Retinal pigment epithelial cell (primary cell): ENCODE data around the gene ZMYND15.
"Not testable (repeated sequence)": the region's sequence is repeated elsewhere in the genome, so short reads cannot be mapped to it uniquely, and the experiment has no call there.

ENCODE experiments used
- DNase-seq: peaks from one replicate; pipeline ENCODE4 v3.0.0-alpha.2; 2010; ENCODE audit warnings: low read depth
- H3K4me3 ChIP-seq: 2 replicates; pipeline ENCODE4 v1.5.1; 2011; ENCODE audit warnings: mild to moderate bottlenecking, low read length, control low read depth, moderate library complexity
- TF ChIP-seq, protein P1 (sequence below): conservative IDR thresholded peaks from 2 replicates; pipeline ENCODE4 v1.5.1; 2011; ENCODE audit warnings: low read depth, low read length, control low read depth, inconsistent platforms

The ZMYND15 gene

GRCh38 chr17:4711661-4712181 lies 27.9 kb upstream of the ZMYND15 start:
- TF ChIP-seq, protein P1, sequence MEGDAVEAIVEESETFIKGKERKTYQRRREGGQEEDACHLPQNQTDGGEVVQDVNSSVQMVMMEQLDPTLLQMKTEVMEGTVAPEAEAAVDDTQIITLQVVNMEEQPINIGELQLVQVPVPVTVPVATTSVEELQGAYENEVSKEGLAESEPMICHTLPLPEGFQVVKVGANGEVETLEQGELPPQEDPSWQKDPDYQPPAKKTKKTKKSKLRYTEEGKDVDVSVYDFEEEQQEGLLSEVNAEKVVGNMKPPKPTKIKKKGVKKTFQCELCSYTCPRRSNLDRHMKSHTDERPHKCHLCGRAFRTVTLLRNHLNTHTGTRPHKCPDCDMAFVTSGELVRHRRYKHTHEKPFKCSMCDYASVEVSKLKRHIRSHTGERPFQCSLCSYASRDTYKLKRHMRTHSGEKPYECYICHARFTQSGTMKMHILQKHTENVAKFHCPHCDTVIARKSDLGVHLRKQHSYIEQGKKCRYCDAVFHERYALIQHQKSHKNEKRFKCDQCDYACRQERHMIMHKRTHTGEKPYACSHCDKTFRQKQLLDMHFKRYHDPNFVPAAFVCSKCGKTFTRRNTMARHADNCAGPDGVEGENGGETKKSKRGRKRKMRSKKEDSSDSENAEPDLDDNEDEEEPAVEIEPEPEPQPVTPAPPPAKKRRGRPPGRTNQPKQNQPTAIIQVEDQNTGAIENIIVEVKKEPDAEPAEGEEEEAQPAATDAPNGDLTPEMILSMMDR = no peak
- DNase-seq = no peak
- H3K4me3 ChIP-seq = no peak overlapping the region

GRCh38 chr17:4712526-4712925 lies 27.1 kb upstream of the ZMYND15 start:
- TF ChIP-seq, protein P1 = no peak
- DNase-seq = no peak
- H3K4me3 ChIP-seq = no peak overlapping the region

GRCh38 chr17:4714340-4715062 lies 25.1 kb upstream of the ZMYND15 start:
- not testable (repeated sequence) for H3K4me3 ChIP-seq

GRCh38 chr17:4715063-4715744 lies 24.4 kb upstream of the ZMYND15 start:
- TF ChIP-seq, protein P1 = no peak
- H3K4me3 ChIP-seq = no peak overlapping the region
- no peak for DNase-seq

More at GRCh38 chr17:4714340-4715062, 25.1 kb upstream of the ZMYND15 start:
- not testable (repeated sequence) for DNase-seq

DNA sequence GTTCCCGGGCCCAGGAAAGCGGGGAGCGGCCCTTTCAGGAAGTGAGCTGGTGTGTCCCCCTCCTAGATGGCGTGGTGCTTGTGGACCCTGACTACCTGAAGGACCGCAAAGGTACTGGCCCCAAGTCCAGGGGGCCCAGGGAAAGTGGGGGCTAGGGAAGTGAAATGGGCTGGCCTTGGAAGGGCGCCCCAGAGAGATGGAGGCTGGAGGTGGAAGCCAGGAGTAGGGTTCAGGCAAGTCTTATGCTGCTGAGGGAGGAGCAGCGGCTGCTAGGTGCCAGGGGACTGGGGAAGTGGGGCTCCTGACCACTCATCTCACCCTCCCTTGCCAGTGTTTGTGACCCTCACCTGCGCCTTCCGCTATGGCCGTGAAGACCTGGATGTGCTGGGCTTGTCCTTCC lies 23.6 kb upstream of the ZMYND15 start:
- H3K4me3 ChIP-seq = no peak overlapping the region
- TF ChIP-seq, protein P1 = no peak

DNA sequence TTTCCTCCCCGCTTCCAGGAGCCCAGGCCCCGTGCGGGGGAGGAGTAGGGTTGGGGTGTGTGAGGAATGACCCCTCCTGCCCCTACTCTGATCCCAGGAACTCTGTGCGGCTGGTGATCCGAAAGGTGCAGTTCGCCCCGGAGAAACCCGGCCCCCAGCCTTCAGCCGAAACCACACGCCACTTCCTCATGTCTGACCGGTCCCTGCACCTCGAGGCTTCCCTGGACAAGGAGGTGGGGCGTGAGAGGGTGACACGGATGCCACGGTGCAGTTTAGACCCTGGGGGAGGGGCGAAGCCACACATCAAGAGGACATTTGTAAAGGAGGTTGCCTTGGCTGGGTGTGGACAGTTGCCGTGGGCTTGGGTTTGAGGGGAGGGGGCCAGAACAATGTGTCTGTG lies 21.8 kb upstream of the ZMYND15 start:
- H3K4me3 ChIP-seq = no peak overlapping the region
- no peak for DNase-seq
- TF ChIP-seq, protein P1 = no peak

More for the DNA sequence above, 23.6 kb upstream of the ZMYND15 start:
- no peak for DNase-seq

DNA sequence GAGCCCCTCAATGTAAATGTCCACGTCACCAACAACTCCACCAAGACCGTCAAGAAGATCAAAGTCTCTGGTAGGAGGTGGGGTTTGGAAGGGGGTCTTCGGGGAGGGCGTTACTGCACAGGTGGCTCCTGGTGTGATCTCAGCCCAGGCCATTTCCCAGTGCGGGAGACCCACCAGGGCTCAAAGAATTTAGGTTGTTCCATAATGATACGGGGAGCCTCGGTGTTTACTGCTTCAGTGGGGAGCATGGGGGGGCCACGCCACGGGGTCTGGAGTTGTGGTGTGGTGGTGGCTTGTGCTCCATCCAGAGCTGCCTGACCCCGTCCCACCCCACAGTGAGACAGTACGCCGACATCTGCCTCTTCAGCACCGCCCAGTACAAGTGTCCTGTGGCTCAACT lies 21.4 kb upstream of the ZMYND15 start:
- TF ChIP-seq, protein P1 = no peak
- no peak for DNase-seq
- no peak overlapping the region for H3K4me3 ChIP-seq
